HG02943 (cell line): ENCODE results near the gene LASP1NB.
"Not testable (repeated sequence)": the region's sequence is repeated elsewhere in the genome, so short reads cannot be mapped to it uniquely, and the experiment has no call there.

Experiments
- ATAC-seq: cut with Tn5 transposase; IDR thresholded peaks from one replicate; pipeline ENCODE4 v1.9.1; 2021; ENCODE audit warnings: mild to moderate bottlenecking, low read depth, moderate library complexity; ENCODE audit not compliant: unreplicated experiment

Gene LASP1NB

DNA sequence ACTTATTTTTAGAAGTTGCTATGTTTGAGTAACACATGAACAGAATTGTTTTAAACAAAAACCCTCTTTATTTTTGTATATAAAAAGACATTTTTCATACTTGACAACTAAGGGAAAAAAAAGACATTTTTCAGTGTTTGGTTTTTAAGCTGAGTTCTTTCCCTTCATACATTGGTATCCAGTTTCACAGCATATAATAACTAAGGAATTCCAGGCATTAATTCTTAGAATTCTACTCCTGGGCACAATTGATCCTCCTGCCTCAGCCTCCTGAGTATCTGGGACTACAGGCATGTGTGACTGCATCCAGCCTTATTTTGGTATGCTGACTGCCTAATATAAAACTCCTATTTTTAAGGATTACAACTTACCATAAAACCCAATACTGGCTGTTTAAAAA is 33.3 kb downstream of the LASP1NB start:
- no peak for ATAC-seq

DNA sequence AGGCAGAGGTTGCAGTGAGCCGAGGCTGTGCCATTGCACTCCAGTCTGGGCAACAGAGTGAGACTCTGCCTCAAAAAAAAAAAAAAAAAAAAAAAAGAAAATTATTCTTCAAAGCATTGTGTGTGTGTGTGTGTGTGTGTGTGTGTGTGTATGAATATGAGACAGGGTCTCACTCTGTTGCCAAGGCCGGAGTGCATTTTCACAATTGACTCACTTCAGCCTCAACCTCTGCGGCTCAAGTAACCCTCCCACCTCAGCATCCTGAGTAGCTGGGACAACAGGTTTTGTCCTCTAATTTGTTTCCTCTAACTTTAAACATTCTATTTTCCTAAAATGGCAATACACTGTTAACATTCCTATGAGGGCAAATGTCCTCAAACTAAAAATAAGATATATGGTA is 34.1 kb downstream of the LASP1NB start:
- ATAC-seq = no peak

DNA sequence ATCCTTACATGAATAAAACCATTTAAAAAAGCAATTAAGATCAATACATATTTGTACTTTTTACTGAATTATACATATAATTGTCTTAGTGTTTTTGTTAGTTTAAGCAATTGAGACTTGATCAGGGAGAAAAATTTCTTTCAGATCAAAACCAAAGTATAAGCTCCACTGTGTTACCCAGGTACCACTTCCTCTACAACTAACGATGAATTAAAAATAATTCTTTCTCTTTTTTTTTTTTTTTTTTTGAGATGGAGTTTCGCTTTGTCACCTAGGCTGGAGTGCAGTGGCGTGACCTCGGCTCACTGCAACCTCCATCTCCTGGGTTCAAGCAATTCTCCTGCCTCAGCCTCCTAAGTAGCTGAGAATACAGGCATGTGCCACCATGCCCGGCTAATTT is 35.0 kb downstream of the LASP1NB start:
- ATAC-seq = no peak

DNA sequence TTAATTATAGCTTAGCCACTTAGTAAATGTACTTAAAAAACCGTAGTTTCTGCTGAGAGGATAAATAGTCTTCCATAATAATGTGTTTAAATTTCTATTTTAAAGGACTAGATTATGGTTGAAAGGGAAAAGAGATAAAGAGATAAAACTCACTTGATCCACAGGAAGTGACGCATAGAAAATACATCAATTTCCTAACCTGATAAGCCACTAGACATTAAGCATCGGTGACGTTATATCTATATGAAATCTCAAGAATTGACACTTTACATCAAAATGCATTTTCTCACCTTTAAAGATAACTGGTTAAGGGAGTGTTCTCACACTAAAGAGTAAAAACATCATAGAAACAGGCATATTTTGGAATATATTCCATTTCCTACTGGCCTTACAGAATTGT is 36.0 kb downstream of the LASP1NB start:
- no peak for ATAC-seq

DNA sequence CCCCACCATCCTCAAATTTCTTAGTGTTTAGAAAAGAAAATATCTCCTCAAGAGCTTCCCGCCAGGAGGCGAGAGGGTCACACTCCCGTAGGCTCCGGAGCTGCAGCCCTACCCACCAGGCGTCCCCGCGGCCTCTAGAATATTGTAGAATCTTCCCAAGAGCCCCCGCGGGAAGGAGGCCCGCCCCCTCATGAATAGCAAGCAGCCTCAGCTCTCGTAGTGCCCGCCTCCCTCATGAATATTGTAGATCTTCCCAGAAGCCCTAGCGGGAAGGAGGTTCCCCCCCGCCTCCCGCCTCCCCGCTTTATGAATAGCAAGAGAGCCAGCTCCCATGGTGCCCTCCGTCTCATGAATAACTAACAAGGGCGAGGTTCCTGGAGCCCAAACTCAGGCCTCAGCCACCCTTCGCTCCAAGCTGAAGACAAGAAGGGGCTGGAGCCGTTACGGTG is 41.9 kb downstream of the LASP1NB start, which contains the start of gene FBXO47:
Gene FBXO47 (minus strand): TSS at position 114 of the 449 bp plus-strand sequence. CDS start 4,378 bp downstream, outside the sequence.
- ATAC-seq = no peak

DNA sequence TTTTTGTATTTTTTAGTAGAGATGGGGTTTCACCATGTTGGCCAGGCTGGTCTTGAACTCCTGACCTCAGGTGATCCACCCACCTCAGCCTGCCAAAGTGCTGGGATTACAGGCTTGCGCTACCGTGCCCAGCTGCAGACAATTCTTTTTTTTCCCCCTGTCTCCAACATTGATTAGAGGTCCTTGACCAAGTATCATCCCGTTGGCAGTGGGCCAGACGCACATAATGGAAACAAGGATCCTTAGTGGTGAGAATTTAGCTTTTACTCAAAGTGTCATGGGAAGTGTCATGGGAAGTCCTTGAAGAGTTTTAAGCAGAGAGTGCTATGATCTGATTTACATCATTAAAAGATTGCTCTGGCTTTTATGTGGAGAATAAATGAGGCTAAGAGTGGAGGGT is 43.9 kb downstream of the LASP1NB start:
- no peak for ATAC-seq

DNA sequence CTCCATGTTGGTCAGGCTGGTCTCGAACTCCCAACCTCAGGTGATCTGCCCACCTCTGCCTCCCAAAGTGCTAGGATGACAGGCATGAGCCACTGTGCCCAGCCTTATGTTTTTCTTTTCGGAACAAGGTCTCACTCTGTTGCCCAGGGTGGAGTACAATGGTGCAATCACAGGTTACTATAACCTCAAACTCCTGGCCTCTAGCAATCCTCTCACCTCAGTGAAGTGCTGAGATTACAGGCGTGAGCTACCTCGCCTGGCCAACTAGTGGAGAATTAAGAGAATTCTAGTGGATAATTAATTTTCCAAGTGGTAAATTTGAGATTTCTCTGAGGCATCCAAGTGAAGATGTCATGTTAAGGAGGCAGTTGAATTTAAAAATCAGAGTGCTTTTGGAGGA is 44.7 kb downstream of the LASP1NB start:
- ATAC-seq = no peak

DNA sequence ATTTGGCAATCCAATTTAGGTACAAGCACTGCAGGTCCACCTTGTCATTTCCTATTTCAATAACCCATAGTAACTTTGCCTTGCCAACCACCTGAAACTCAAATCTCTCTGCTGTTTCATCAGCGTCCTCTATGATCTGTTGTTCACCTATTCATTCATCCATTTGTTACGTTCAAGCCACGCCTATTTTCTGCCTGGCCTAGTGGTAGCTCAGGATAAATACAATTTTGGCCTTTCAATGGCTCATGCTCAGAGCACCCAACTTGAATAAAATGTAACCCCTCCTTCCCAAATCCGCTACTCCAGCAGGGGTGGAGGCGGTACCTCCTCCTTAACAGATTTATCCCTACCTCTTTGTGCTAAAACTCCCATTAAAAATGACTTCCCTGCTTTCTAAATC is 45.4 kb downstream of the LASP1NB start:
- ATAC-seq = no peak

DNA sequence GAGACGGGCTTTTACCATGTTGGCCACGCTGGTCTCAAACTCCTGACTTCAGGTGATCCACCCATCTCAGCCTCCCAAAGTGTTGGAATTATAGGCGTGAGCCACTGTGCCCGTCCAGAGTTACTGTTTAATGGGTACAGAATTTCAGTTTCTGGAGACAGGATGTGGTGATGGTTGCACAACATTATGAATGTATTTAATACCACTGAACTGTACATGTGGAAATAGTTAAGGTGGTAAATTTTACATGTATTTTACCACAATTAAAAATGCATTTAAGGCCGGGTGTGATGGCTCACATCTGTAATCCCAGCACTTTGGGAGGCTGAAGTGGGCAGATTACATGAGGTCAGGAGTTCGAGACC is 50.8 kb downstream of the LASP1NB start:
- ATAC-seq = not testable (repeated sequence)

DNA sequence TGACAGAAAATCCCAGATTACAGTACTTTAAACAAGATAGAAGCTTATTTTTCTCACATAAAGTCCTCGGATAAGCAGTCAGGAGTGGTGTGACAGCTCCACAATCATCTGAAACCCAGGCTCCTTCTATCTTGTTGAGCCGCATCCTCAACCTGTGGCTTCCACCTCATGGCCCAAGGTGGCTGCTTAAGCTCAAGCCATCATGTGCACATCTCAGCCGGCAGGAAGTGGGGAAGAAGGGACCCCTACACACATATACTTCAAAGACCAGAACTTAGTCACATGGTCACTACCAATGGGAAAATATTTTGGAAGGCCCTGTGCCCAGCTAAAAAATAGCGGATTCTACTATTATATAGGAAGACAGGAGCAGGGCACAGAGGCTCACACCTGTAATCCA is 52.8 kb downstream of the LASP1NB start:
- no peak for ATAC-seq
